Measurements from ENCODE around the gene CACNG7. TPM values are rescaled to one million over a fixed set of nuclear protein-coding genes. Genes with fewer than 3 reads are reported as not detected.

CACNG7 gene
- polyA plus RNA-seq, 1 donor from 2014 or later, result 27.8 TPM

DNA sequence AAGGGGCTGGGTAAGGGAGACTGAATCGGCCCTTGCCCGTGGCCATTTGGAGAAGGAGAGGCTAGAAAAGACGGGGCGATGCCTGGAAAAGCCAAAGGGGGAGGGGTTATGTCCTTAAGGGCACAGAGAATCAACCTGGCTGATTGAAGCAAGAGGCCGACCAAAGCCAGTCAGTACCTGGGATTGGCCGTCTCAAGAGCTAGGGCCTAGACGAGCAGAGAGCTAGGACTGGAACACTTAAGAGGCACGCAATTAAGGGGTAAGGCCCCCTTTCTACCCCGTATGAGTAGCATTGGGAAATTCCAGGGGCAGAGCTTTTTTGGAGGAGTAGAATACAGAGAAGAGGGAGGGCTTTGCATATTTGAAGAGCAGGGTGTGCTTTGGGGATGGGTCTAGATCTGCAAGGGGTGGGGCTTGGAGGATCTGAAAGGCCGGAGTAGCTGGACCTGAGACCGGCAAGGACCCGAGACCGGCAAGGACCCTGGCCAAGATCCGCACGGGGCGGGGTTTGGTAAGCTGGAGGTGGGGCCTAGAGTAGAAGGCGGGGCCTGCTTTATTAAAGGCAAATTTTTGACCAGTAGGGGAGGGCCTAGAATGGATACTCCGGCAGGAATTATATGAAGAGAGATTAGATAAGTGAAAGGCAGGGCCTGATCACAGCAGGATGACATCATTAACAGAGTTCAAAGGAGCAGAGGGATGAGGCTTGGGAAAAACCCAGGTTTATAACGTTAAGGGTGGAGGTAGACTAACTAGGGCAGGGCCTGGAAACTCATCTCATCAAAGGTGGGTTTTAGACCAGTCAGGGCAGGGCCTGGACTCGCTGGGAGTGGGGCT is 71.7 kb downstream of the CACNG7 start:
- Histone ChIP-seq H3K9ac (ENCODE audit: low read length) (peak overlapping the region; percentile 62), H3K27ac (ENCODE audit: low read length) (peak overlapping the region; percentile 6), H3K9me3 (ENCODE audit: low read length) (no peaks in the 10 kb centered on the region)

DNA sequence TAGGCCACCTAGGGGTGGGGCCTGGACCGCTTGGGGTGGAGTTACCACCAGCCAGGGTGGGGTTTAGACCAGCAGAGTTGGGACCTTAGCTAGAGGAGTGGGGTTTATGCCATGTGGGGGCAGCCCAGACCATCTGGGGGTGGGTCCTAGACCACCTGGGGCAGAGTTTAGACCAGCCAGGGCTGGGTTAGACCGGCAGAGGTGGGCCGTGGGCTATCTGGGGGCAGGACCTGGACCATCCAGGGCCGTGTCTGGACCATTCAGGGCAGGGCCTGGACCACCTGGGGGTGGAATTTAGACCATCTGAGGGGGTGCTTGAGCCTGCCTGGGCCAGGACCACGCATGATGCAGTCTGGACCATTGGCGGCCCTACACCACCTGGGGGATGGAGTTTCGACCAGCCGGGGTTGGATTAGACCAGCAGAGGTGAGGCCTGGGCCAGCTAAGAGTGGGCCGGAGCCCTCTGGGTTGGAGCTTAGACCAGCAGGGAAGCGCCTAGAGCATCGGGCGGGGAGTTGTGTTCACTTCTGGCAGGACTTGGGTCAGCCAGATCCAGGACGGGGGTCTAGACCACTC is 72.4 kb downstream of the CACNG7 start:
- Histone ChIP-seq H4K20me1 (ENCODE audit: insufficient read depth) (no peaks in the 10 kb centered on the region), H3K27ac (ENCODE audit: low read length) (no peak overlapping the region), H3K79me2 (replicated peaks; ENCODE audit: insufficient read depth, low read length) (no peaks in the 10 kb centered on the region), H3K9ac (ENCODE audit: low read length) (no peak overlapping the region), H3K36me3 (ENCODE audit: insufficient read depth, low read length) (no peaks in the 10 kb centered on the region), H3K4me3 (ENCODE audit: low read length) (no peak overlapping the region), H2AFZ (ENCODE audit: low read depth, low read length) (no peak overlapping the region), H3K27me3 (ENCODE audit: insufficient read depth, low read depth, low read length) (no peaks in the 10 kb centered on the region), H3K9me2 (ENCODE audit: insufficient read depth, low read length) (no peaks in the 10 kb centered on the region), H3F3A (ENCODE audit: insufficient read depth, low read length, poor library complexity, severe bottlenecking) (no peaks in the 10 kb centered on the region), H3K9me3 (ENCODE audit: low read length) (no peaks in the 10 kb centered on the region), H3K4me2 (ENCODE audit: low read length) (no peak overlapping the region)
- TF ChIP-seq, protein P1, sequence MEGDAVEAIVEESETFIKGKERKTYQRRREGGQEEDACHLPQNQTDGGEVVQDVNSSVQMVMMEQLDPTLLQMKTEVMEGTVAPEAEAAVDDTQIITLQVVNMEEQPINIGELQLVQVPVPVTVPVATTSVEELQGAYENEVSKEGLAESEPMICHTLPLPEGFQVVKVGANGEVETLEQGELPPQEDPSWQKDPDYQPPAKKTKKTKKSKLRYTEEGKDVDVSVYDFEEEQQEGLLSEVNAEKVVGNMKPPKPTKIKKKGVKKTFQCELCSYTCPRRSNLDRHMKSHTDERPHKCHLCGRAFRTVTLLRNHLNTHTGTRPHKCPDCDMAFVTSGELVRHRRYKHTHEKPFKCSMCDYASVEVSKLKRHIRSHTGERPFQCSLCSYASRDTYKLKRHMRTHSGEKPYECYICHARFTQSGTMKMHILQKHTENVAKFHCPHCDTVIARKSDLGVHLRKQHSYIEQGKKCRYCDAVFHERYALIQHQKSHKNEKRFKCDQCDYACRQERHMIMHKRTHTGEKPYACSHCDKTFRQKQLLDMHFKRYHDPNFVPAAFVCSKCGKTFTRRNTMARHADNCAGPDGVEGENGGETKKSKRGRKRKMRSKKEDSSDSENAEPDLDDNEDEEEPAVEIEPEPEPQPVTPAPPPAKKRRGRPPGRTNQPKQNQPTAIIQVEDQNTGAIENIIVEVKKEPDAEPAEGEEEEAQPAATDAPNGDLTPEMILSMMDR (IDR thresholded peaks at IDR 0.05; ENCODE audit: poor library complexity, severe bottlenecking), result no peak
- TF ChIP-seq SMC3 (conservative IDR thresholded peaks at IDR 0.05; ENCODE audit: poor library complexity) (no peak), MXI1 (conservative IDR thresholded peaks at IDR 0.05; ENCODE audit: poor library complexity, severe bottlenecking) (no peak), EP300 (conservative IDR thresholded peaks at IDR 0.05; ENCODE audit: poor library complexity, severe bottlenecking) (no peak), RAD21 (conservative IDR thresholded peaks at IDR 0.05) (no peak), EZH2 (IDR thresholded peaks at IDR 0.05; ENCODE audit: borderline replicate concordance, insufficient read depth, low read length, poor library complexity, severe bottlenecking) (no peak)

More for the DNA sequence above, 71.7 kb downstream of the CACNG7 start:
- H3K9me2 ChIP-seq (ENCODE audit: insufficient read depth, low read length), result no peaks in the 10 kb centered on the region
- no peak for TF ChIP-seq EP300 (conservative IDR thresholded peaks at IDR 0.05; ENCODE audit: poor library complexity, severe bottlenecking)
- TF ChIP-seq, protein P1 (IDR thresholded peaks at IDR 0.05; ENCODE audit: poor library complexity, severe bottlenecking), result no peak
- no peak for TF ChIP-seq REST (IDR thresholded peaks at IDR 0.05; ENCODE audit: borderline replicate concordance)
- no peak for TF ChIP-seq RAD21 (conservative IDR thresholded peaks at IDR 0.05)
- TF ChIP-seq TAF1 (IDR thresholded peaks at IDR 0.05; ENCODE audit: low read depth), result no peak
- no peak for TF ChIP-seq POLR2AphosphoS5 (IDR thresholded peaks at IDR 0.05)
- TF ChIP-seq SMC3 (conservative IDR thresholded peaks at IDR 0.05; ENCODE audit: poor library complexity), result no peak
- no peak for TF ChIP-seq EZH2 (IDR thresholded peaks at IDR 0.05; ENCODE audit: borderline replicate concordance, insufficient read depth, low read length, poor library complexity, severe bottlenecking)
- no peak for TF ChIP-seq MXI1 (conservative IDR thresholded peaks at IDR 0.05; ENCODE audit: poor library complexity, severe bottlenecking)
- no peak overlapping the region for H2AFZ ChIP-seq (ENCODE audit: low read depth, low read length)
- H3K36me3 ChIP-seq (ENCODE audit: insufficient read depth, low read length), result no peaks in the 10 kb centered on the region
- H3K79me2 ChIP-seq (replicated peaks; ENCODE audit: insufficient read depth, low read length), result no peaks in the 10 kb centered on the region
- peak overlapping the region; percentile 69 for H3K4me3 ChIP-seq (ENCODE audit: low read length)
- H3F3A ChIP-seq (ENCODE audit: insufficient read depth, low read length, poor library complexity, severe bottlenecking), result no peaks in the 10 kb centered on the region
- H3K4me2 ChIP-seq (ENCODE audit: low read length), result peak overlapping the region; percentile 28
- H3K27me3 ChIP-seq (ENCODE audit: insufficient read depth, low read depth, low read length), result no peaks in the 10 kb centered on the region
- H4K20me1 ChIP-seq (ENCODE audit: insufficient read depth), result no peaks in the 10 kb centered on the region
